Measurements from ENCODE around the gene HIGD1A. TPM values are rescaled to one million over a fixed set of nuclear protein-coding genes. Genes with fewer than 3 reads are reported as not detected.

Gene HIGD1A
- total and polyA plus RNA-seq, 10 of the 15 experiments (the other 5 are each of a cell fraction or from before 2014, with no cell fraction given): 73.9 to 487 (median 175) TPM

GRCh38 chr3:42850263-42850662 is 46.0 kb upstream of the HIGD1A start:
- SMC1A ChIA-PET (ENCODE audit: uncharacterized antibody, unreplicated experiment): no interaction called here
- in situ Hi-C loops (cut with MboI): no loop called here

More at GRCh38 chr3:42850263-42850662, 46.0 kb upstream of the HIGD1A start:
- WGBS (ENCODE audit: insufficient coverage, insufficient replicate concordance, low lambda C conversion rate, missing lambda C conversion rate): 67% methylated on average over 3 of the region's 3 CpGs
- no peak for DNase-seq (ENCODE audit: low read depth, low spot score)
- CTCF ChIA-PET: interaction anchor here (1.3 to 5.2 kb wide), 2 partner anchors 11 to 105 kb away, joined by 3 to 24 read pairs; no protein-coding TSS in a partner anchor
- intact Hi-C loops (cut with micrococcal nuclease; ENCODE audit: unreplicated experiment): no loop called here
- Histone ChIP-seq H3K27me3 (replicated peaks in 1 of 2; ENCODE audit: control insufficient read depth in 2 of 2, insufficient read depth in 2 of 2, low read length in 1 of 2) (no peaks in the 10 kb centered on the region), H3K27ac (ENCODE audit: control insufficient read depth, insufficient read depth) (no peak overlapping the region), H3K36me3 (ENCODE audit: control insufficient read depth in 2 of 2, insufficient read depth in 2 of 2, low read length in 1 of 2) (no peaks in the 10 kb centered on the region), H3K9me3 (replicated peaks; ENCODE audit: control insufficient read depth, insufficient read depth, low read length) (no peaks in the 10 kb centered on the region), H3K4me1 (ENCODE audit: control insufficient read depth, insufficient read depth, low read length) (peaks cover 5% of the 10 kb centered on the region), H3K79me2 (ENCODE audit: control insufficient read depth, insufficient read depth, low read length) (no peaks in the 10 kb centered on the region), H3K9ac (ENCODE audit: control insufficient read depth, insufficient read depth, low read length) (no peak overlapping the region), H3K4me3 (no peak overlapping the region), H3K4me2 (ENCODE audit: control insufficient read depth, insufficient read depth) (no peak overlapping the region), H2AFZ (ENCODE audit: control insufficient read depth, low read depth, low read length) (no peak overlapping the region), H4K20me1 (ENCODE audit: control insufficient read depth, insufficient read depth) (no peaks in the 10 kb centered on the region)
- POLR2A ChIA-PET: no interaction called here
- TF ChIP-seq LARP7 (IDR thresholded peaks at IDR 0.05) (no peak), JUND (IDR thresholded peaks at IDR 0.05; ENCODE audit: low read depth, low read length) (no peak), ZZZ3 (IDR thresholded peaks at IDR 0.05; ENCODE audit: control insufficient read depth, insufficient read length, low read depth) (no peak), HDAC6 (IDR thresholded peaks at IDR 0.05; ENCODE audit: unreplicated experiment) (no peak), EP300 (IDR thresholded peaks at IDR 0.05; ENCODE audit: borderline replicate concordance in 1 of 2, control insufficient read depth in 1 of 2, low read depth in 2 of 2, low read length in 2 of 2) (no peak), STAT1 (conservative IDR thresholded peaks at IDR 0.05) (no peak), CBFB (IDR thresholded peaks at IDR 0.05; ENCODE audit: low read depth) (no peak), STAT3 (IDR thresholded peaks at IDR 0.05; ENCODE audit: low read depth, low read length) (no peak), BCL3 (IDR thresholded peaks at IDR 0.05; ENCODE audit: borderline replicate concordance, insufficient read depth, low read depth, low read length, poor library complexity, severe bottlenecking) (no peak), TCF3 (IDR thresholded peaks at IDR 0.05; ENCODE audit: borderline replicate concordance, insufficient read depth, low read depth, low read length) (no peak), KDM1A (IDR thresholded peaks at IDR 0.05; ENCODE audit: borderline replicate concordance) (no peak), SMARCA5 (IDR thresholded peaks at IDR 0.05) (no peak), ASH2L (IDR thresholded peaks at IDR 0.05; ENCODE audit: borderline replicate concordance, low read depth) (no peak), ZNF207 (IDR thresholded peaks at IDR 0.05; ENCODE audit: borderline replicate concordance) (no peak), CBX3 (IDR thresholded peaks at IDR 0.05; ENCODE audit: borderline replicate concordance, low read depth) (no peak), MEF2B (IDR thresholded peaks at IDR 0.05; ENCODE audit: partially characterized antibody, poor library complexity, severe bottlenecking) (no peak), HDAC2 (IDR thresholded peaks at IDR 0.05) (no peak), PAX5 (IDR thresholded peaks at IDR 0.05; ENCODE audit: borderline replicate concordance, low read depth, low read length) (no peak), POLR2AphosphoS5 (IDR thresholded peaks at IDR 0.05; ENCODE audit: low read length) (no peak)
- RAD21 ChIA-PET (ENCODE audit: unreplicated experiment): no interaction called here
- no TSS peak for BruUV-seq (replicated peaks)
- ATAC-seq: no peak
- FAIRE-seq: no peak

Data from GM12878 (cell line).